Esophagus squamous epithelium (tissue), 4 donors: ENCODE results near the gene ATP8B4.

Source experiments
- CTCF ChIP-seq, 6 experiments: fragments of 450-650 bp in 4 of 6; fragments of 200-600 bp in 2 of 6; sonication (generic) in 2 of 6; IDR thresholded peaks; one replicate each; pipeline ENCODE4 v1.5.1; 2016 to 2019; ENCODE audit warnings: antibody characterized with exemption in 6 of 6, mild to moderate bottlenecking in 4 of 6, moderate library complexity in 4 of 6
- POLR2A ChIP-seq, 4 donors: fragments of 450-650 bp; IDR thresholded peaks; one replicate each; pipeline ENCODE4 v1.6.1; 2017; ENCODE audit warnings: antibody characterized with exemption in 4 of 4, mild to moderate bottlenecking in 4 of 4, moderate library complexity in 3 of 4

DNA sequence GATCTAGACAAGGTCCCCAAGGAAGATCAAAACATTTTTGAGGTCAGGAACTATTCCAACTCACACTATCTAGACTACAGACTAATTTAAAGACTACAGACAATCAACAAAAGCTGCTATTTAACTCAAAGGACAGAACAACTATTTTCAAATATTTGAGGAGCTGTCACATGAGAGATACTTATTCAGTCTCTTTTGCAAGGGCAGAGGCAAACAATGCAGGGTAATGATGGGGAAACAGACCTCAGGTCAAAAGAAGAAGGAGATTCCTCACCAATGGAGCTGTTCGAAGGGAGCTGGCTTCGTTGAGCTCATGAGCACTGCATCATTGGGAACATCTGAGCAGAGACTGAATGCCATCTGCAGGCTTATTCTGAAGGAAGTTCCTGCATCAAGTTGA, 266.3 kb downstream of the ATP8B4 start:
- no peak for TF ChIP-seq POLR2A (IDR thresholded peaks at IDR 0.05)
- no peak for TF ChIP-seq CTCF (IDR thresholded peaks at IDR 0.05)
